Measurements from ENCODE around the gene WDR59.

DNA sequence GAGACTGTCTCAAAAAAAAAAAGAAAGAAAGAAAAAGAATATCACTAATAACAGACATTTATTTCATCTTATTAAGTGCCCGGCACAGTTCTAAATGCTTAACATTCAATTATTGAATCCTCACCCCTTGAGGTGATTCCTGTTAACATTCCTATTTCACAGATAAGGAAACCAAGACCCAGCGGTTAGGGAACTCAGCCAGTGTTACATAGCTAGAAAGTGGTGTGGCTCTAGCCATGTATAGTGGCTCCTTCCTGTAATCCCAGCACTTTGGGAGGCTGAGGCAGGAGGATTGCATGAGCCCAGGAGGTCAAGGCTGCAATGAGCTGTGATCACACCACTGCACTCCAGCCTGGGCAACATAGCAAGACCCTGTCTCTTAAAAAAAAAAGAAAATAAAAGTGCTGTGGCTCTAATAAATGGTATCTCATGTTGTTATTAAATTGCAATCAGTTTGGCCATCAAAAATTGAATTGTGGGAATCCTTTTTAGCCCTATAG, 42.0 kb upstream of the WDR59 start:
- TF ChIP-seq POLR2A (IDR thresholded peaks at IDR 0.05; ENCODE audit: low read depth, low read length) = no peak
- TF ChIP-seq, protein P1, sequence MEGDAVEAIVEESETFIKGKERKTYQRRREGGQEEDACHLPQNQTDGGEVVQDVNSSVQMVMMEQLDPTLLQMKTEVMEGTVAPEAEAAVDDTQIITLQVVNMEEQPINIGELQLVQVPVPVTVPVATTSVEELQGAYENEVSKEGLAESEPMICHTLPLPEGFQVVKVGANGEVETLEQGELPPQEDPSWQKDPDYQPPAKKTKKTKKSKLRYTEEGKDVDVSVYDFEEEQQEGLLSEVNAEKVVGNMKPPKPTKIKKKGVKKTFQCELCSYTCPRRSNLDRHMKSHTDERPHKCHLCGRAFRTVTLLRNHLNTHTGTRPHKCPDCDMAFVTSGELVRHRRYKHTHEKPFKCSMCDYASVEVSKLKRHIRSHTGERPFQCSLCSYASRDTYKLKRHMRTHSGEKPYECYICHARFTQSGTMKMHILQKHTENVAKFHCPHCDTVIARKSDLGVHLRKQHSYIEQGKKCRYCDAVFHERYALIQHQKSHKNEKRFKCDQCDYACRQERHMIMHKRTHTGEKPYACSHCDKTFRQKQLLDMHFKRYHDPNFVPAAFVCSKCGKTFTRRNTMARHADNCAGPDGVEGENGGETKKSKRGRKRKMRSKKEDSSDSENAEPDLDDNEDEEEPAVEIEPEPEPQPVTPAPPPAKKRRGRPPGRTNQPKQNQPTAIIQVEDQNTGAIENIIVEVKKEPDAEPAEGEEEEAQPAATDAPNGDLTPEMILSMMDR (conservative IDR thresholded peaks at IDR 0.05; ENCODE audit: low read depth, low read length) = no peak
- no peak for TF ChIP-seq CEBPB (IDR thresholded peaks at IDR 0.05; ENCODE audit: low read depth, low read length)
- TF ChIP-seq, protein P2, sequence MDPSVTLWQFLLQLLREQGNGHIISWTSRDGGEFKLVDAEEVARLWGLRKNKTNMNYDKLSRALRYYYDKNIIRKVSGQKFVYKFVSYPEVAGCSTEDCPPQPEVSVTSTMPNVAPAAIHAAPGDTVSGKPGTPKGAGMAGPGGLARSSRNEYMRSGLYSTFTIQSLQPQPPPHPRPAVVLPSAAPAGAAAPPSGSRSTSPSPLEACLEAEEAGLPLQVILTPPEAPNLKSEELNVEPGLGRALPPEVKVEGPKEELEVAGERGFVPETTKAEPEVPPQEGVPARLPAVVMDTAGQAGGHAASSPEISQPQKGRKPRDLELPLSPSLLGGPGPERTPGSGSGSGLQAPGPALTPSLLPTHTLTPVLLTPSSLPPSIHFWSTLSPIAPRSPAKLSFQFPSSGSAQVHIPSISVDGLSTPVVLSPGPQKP (IDR thresholded peaks at IDR 0.05; ENCODE audit: borderline replicate concordance, low read depth, low read length) = no peak
- TF ChIP-seq RCOR1 (IDR thresholded peaks at IDR 0.05; ENCODE audit: insufficient replicate concordance, low read length) = no peak
- no peak for TF ChIP-seq RAD21 (IDR thresholded peaks at IDR 0.05; ENCODE audit: low read length)
- TF ChIP-seq, protein P3, sequence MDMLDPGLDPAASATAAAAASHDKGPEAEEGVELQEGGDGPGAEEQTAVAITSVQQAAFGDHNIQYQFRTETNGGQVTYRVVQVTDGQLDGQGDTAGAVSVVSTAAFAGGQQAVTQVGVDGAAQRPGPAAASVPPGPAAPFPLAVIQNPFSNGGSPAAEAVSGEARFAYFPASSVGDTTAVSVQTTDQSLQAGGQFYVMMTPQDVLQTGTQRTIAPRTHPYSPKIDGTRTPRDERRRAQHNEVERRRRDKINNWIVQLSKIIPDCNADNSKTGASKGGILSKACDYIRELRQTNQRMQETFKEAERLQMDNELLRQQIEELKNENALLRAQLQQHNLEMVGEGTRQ (IDR thresholded peaks at IDR 0.05; ENCODE audit: low read depth, low read length) = no peak
- no peak for TF ChIP-seq BHLHE40 (IDR thresholded peaks at IDR 0.05; ENCODE audit: low read depth, low read length)
- no peak for TF ChIP-seq RFX5 (IDR thresholded peaks at IDR 0.05; ENCODE audit: low read depth, low read length)
- TF ChIP-seq CHD1 (IDR thresholded peaks at IDR 0.05; ENCODE audit: low read depth, low read length) = no peak
- no peak for TF ChIP-seq MXI1 (IDR thresholded peaks at IDR 0.05; ENCODE audit: borderline replicate concordance, low read depth, low read length)
- TF ChIP-seq NFE2L2 (IDR thresholded peaks at IDR 0.05; ENCODE audit: low read depth, low read length) = no peak
- TF ChIP-seq SMC3 (IDR thresholded peaks at IDR 0.05; ENCODE audit: low read depth, low read length) = no peak
- TF ChIP-seq MAFK (IDR thresholded peaks at IDR 0.05; ENCODE audit: low read depth, low read length) = no peak

All from IMR-90 (cell line).